ENCODE data around the gene CYB5D1. TPM values are rescaled to one million over a fixed set of nuclear protein-coding genes. Genes with fewer than 3 reads are reported as not detected.
"Not testable (repeated sequence)": the region's sequence is repeated elsewhere in the genome, so short reads cannot be mapped to it uniquely, and the experiment has no call there.

The CYB5D1 gene
- total RNA-seq, result 10 to 100 TPM; 12.6 to 16.2 (median 15.4) TPM
- polyA plus RNA-seq, result 12.1 TPM
- long read RNA-seq, donor 1, transcript CYB5D1-201 (4 exons, 3,509 nt), result major isoform, 8 of 14 reads
- long read RNA-seq, donor 1, partial matches to known transcripts, result 4 of 14 reads
- long read RNA-seq, donor 1, other reads (novel, unspliced or antisense), result 0 of 14 reads
- long read RNA-seq, donor 2, partial matches to known transcripts, result 2 of 4 reads
- long read RNA-seq, donor 2, other reads (novel, unspliced or antisense), result 0 of 4 reads
- long read RNA-seq, donor 3, transcript CYB5D1-201 (4 exons, 3,509 nt), result major isoform, 14 of 27 reads
- long read RNA-seq, donor 3, transcript CYB5D1-203 (4 exons, 1,870 nt), result minor isoform, 6 of 27 reads
- long read RNA-seq, donor 3, partial matches to known transcripts, result 3 of 27 reads
- long read RNA-seq, donor 3, other reads (novel, unspliced or antisense), result 4 of 27 reads
- long read RNA-seq, donor 4, transcript CYB5D1-201 (4 exons, 3,509 nt), result major isoform, 9 of 14 reads
- long read RNA-seq, donor 4, partial matches to known transcripts, result 2 of 14 reads
- long read RNA-seq, donor 4, other reads (novel, unspliced or antisense), result 0 of 14 reads

GRCh38 chr17:7857713-7858521 is at the start of gene CYB5D1:
Gene CYB5D1, plus strand, starts transcription at chr17:7858003. Its CDS starts 132 bp downstream, at chr17:7858135.
- Histone ChIP-seq H3K27ac (ENCODE audit: low read length) (peak within 1 kb of the TSS; percentile 89), H3K27me3 (ENCODE audit: control insufficient read depth, insufficient read depth) (no peaks in the 10 kb centered on the region), H3K9me3 (ENCODE audit: control insufficient read depth, low read length) (no peaks in the 10 kb centered on the region), H3K4me3 (ENCODE audit: low read length) (peak within 1 kb of the TSS; percentile 43), H3K4me1 (ENCODE audit: control insufficient read depth, insufficient read depth, low read length) (peaks cover 6% of the 10 kb centered on the region)
- peak; percentile 92 to 95 (median 93) for DNase-seq
- ATAC-seq, result peak; percentile 65 to 69
- intact Hi-C loops (cut with DNase I), result loop anchor here in 1 of 4 donors (2.0 to 10.0 kb wide), 2 partner anchors 23 to 113 kb away; partner anchors contain the start of gene KDM6B
- WGBS, result 2% methylated on average over 48 of the region's 48 CpGs

GRCh38 chr17:7809086-7809790 is 48.6 kb upstream of the CYB5D1 start:
- WGBS, result 71% methylated on average over 11 of the region's 11 CpGs
- intact Hi-C loops (cut with DNase I), result no loop called here
- DNase-seq, result no peak
- Histone ChIP-seq H3K9me3 (ENCODE audit: control insufficient read depth, low read length) (no peaks in the 10 kb centered on the region), H3K4me3 (ENCODE audit: low read length) (no peak overlapping the region), H3K27me3 (ENCODE audit: control insufficient read depth, insufficient read depth) (no peaks in the 10 kb centered on the region), H3K4me1 (ENCODE audit: control insufficient read depth, insufficient read depth, low read length) (no peaks in the 10 kb centered on the region), H3K27ac (ENCODE audit: low read length) (no peak overlapping the region)
- no peak for ATAC-seq

- H3K27me3 ChIP-seq (ENCODE audit: control insufficient read depth, insufficient read depth); H3K4me3 ChIP-seq (ENCODE audit: low read length); H3K4me1 ChIP-seq (ENCODE audit: control insufficient read depth, insufficient read depth, low read length); DNase-seq; ATAC-seq; H3K9me3 ChIP-seq (ENCODE audit: control insufficient read depth, low read length); intact Hi-C loops (cut with DNase I); H3K27ac ChIP-seq (ENCODE audit: low read length): not testable (repeated sequence)
- WGBS, result 74% methylated on average over 9 of the region's 9 CpGs
Observed at GRCh38 chr17:7809791-7810343, 47.9 kb upstream of the CYB5D1 start.

- no peak overlapping the region for H3K27ac ChIP-seq (ENCODE audit: low read length)
- H3K4me1 ChIP-seq (ENCODE audit: control insufficient read depth, insufficient read depth, low read length), result no peaks in the 10 kb centered on the region
- no peak for ATAC-seq
- intact Hi-C loops (cut with DNase I), result no loop called here
- H3K9me3 ChIP-seq (ENCODE audit: control insufficient read depth, low read length), result no peaks in the 10 kb centered on the region
- H3K27me3 ChIP-seq (ENCODE audit: control insufficient read depth, insufficient read depth), result no peaks in the 10 kb centered on the region
- H3K4me3 ChIP-seq (ENCODE audit: low read length), result no peak overlapping the region
- WGBS, result 73% methylated on average over 3 of the region's 3 CpGs
- no peak for DNase-seq
Observed at GRCh38 chr17:7811251-7811650, 46.6 kb upstream of the CYB5D1 start.

GRCh38 chr17:7814969-7815368 is 42.8 kb upstream of the CYB5D1 start:
- intact Hi-C loops (cut with DNase I), result no loop called here
- Histone ChIP-seq H3K9me3 (ENCODE audit: control insufficient read depth, low read length) (no peaks in the 10 kb centered on the region), H3K4me1 (ENCODE audit: control insufficient read depth, insufficient read depth, low read length) (no peaks in the 10 kb centered on the region), H3K27ac (ENCODE audit: low read length) (no peak overlapping the region), H3K4me3 (ENCODE audit: low read length) (no peak overlapping the region), H3K27me3 (ENCODE audit: control insufficient read depth, insufficient read depth) (no peaks in the 10 kb centered on the region)
- ATAC-seq (no peak), DNase-seq (no peak)
- WGBS, result 95% methylated on average over 5 of the region's 5 CpGs

GRCh38 chr17:7816926-7817642 is 40.7 kb upstream of the CYB5D1 start:
- intact Hi-C loops (cut with DNase I), result no loop called here
- H3K4me3 ChIP-seq (ENCODE audit: low read length), result no peak overlapping the region
- H3K4me1 ChIP-seq (ENCODE audit: control insufficient read depth, insufficient read depth, low read length), result no peaks in the 10 kb centered on the region
- no peak for DNase-seq
- no peak overlapping the region for H3K27ac ChIP-seq (ENCODE audit: low read length)
- ATAC-seq, result no peak
- H3K9me3 ChIP-seq (ENCODE audit: control insufficient read depth, low read length), result no peaks in the 10 kb centered on the region
- 59% methylated on average over 10 of the region's 10 CpGs for WGBS
- H3K27me3 ChIP-seq (ENCODE audit: control insufficient read depth, insufficient read depth), result no peaks in the 10 kb centered on the region

- no peak for ATAC-seq
- no peaks in the 10 kb centered on the region for H3K9me3 ChIP-seq (ENCODE audit: control insufficient read depth, low read length)
- H3K27me3 ChIP-seq (ENCODE audit: control insufficient read depth, insufficient read depth), result no peaks in the 10 kb centered on the region
- 83% methylated on average over 9 of the region's 9 CpGs for WGBS
- no peaks in the 10 kb centered on the region for H3K4me1 ChIP-seq (ENCODE audit: control insufficient read depth, insufficient read depth, low read length)
- H3K4me3 ChIP-seq (ENCODE audit: low read length), result no peak overlapping the region
- intact Hi-C loops (cut with DNase I), result no loop called here
- no peak overlapping the region for H3K27ac ChIP-seq (ENCODE audit: low read length)
- DNase-seq, result no peak
Observed at GRCh38 chr17:7817643-7817964, 40.2 kb upstream of the CYB5D1 start.

- H3K27me3 ChIP-seq (ENCODE audit: control insufficient read depth, insufficient read depth), result no peaks in the 10 kb centered on the region
- intact Hi-C loops (cut with DNase I), result no loop called here
- WGBS, result 83% methylated on average over 10 of the region's 10 CpGs
- no peak for ATAC-seq
- no peak overlapping the region for H3K27ac ChIP-seq (ENCODE audit: low read length)
- DNase-seq, result no peak
- no peak overlapping the region for H3K4me3 ChIP-seq (ENCODE audit: low read length)
- no peaks in the 10 kb centered on the region for H3K9me3 ChIP-seq (ENCODE audit: control insufficient read depth, low read length)
- H3K4me1 ChIP-seq (ENCODE audit: control insufficient read depth, insufficient read depth, low read length), result no peaks in the 10 kb centered on the region
Observed at GRCh38 chr17:7818026-7818425, 39.8 kb upstream of the CYB5D1 start.

- Histone ChIP-seq H3K9me3 (ENCODE audit: control insufficient read depth, low read length) (no peaks in the 10 kb centered on the region), H3K27me3 (ENCODE audit: control insufficient read depth, insufficient read depth) (no peaks in the 10 kb centered on the region), H3K4me3 (ENCODE audit: low read length) (no peak overlapping the region), H3K4me1 (ENCODE audit: control insufficient read depth, insufficient read depth, low read length) (no peaks in the 10 kb centered on the region), H3K27ac (ENCODE audit: low read length) (no peak overlapping the region)
- WGBS, result 86% methylated on average over 27 of the region's 27 CpGs
- ATAC-seq (no peak), DNase-seq (no peak)
- intact Hi-C loops (cut with DNase I), result no loop called here
Observed at GRCh38 chr17:7818746-7819645, 38.8 kb upstream of the CYB5D1 start.
